Measurements from ENCODE around the gene PHF21A. TPM values are rescaled to one million over a fixed set of nuclear protein-coding genes. Genes with fewer than 3 reads are reported as not detected.

PHF21A gene
- total RNA-seq, 1 experiment from 2014 or later = 29.4 TPM

- no peak for TF ChIP-seq AR (CRISPR knock-in tag; IDR thresholded peaks at IDR 0.05)
- TF ChIP-seq STAT6 (CRISPR knock-in tag; conservative IDR thresholded peaks at IDR 0.05; ENCODE audit: low read depth) = no peak
- TF ChIP-seq ZBTB43 (CRISPR knock-in tag; IDR thresholded peaks at IDR 0.05) = no peak
- TF ChIP-seq MAX (CRISPR knock-in tag; IDR thresholded peaks at IDR 0.05) = no peak
- TF ChIP-seq E2F4 (CRISPR knock-in tag; IDR thresholded peaks at IDR 0.05; ENCODE audit: borderline replicate concordance, low read depth) = no peak
- no peak for TF ChIP-seq ZNF532 (CRISPR knock-in tag; IDR thresholded peaks at IDR 0.05; ENCODE audit: borderline replicate concordance)
- no peak for TF ChIP-seq TEAD1 (CRISPR knock-in tag; IDR thresholded peaks at IDR 0.05)
- TF ChIP-seq PREB (CRISPR knock-in tag; IDR thresholded peaks at IDR 0.05; ENCODE audit: borderline replicate concordance) = no peak
- TF ChIP-seq ZNF121 (CRISPR knock-in tag; IDR thresholded peaks at IDR 0.05) = no peak
These were observed 159.5 kb downstream of the PHF21A start (continued) for GRCh38 chr11:45961751-45962240.

GRCh38 chr11:45960387-45961095 is 160.7 kb downstream of the PHF21A start:
- POLR2A ChIA-PET = no interaction called here
- Mint-ChIP-seq H3K4me1 (no peaks in the 10 kb centered on the region), H3K27me3 (ENCODE audit: low read depth) (no peaks in the 10 kb centered on the region), H3K9me3 (peaks cover 10% of the 10 kb centered on the region), H3K4me3 (no peak overlapping the region), H3K36me3 (peaks cover 14% of the 10 kb centered on the region), H3K27ac (no peak overlapping the region)
- CTCF ChIA-PET = no interaction called here
- ATAC-seq = no peak
- no peak for DNase-seq (ENCODE audit: low spot score)
- TF ChIP-seq GABPB1 (CRISPR knock-in tag; IDR thresholded peaks at IDR 0.05) (no peak), ARID4B (CRISPR knock-in tag; IDR thresholded peaks at IDR 0.05; ENCODE audit: borderline replicate concordance) (no peak), OVOL2 (CRISPR knock-in tag; IDR thresholded peaks at IDR 0.05; ENCODE audit: borderline replicate concordance) (no peak)

Measured in WTC11 (cell line).